SU-DHL-6 (cell line): ENCODE results near the gene IFTAP.

Experiments
- EZH2phosphoT487 ChIP-seq: fragments of 200-600 bp; sonication (generic), shearing (Covaris generic); conservative IDR thresholded peaks from 2 replicates; pipeline ENCODE4 v1.6.1; 2018; ENCODE audit warnings: mild to moderate bottlenecking, antibody characterized with exemption, low read length, moderate library complexity, mixed read lengths
- TF ChIP-seq, protein P1 (sequence below): fragments of 200-600 bp; sonication (generic); IDR thresholded peaks from one replicate; pipeline ENCODE4 v1.5.1; 2017; ENCODE audit warnings: antibody characterized with exemption, mild to moderate bottlenecking, low read length, moderate library complexity; ENCODE audit not compliant: insufficient read depth, poor library complexity, severe bottlenecking

DNA sequence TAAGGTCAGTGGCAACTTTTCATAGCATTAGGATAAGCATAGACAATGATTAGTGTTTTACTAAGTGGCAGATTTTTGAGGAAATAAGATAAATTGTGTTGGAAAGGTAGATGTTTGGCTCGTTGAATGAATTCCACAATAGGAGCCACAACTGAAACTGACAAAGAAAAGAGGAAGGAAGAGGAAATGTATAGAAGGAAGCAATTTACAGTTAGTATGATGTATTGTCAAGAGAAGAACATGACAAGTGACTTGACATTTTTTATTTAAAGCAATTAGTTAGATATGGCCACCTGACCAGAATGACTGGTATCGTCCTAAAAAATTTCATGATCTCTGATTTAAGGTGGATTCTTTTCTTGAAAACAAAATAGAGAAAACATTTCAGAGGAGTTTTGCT lies 6.9 kb downstream of the IFTAP start:
- TF ChIP-seq, protein P1, sequence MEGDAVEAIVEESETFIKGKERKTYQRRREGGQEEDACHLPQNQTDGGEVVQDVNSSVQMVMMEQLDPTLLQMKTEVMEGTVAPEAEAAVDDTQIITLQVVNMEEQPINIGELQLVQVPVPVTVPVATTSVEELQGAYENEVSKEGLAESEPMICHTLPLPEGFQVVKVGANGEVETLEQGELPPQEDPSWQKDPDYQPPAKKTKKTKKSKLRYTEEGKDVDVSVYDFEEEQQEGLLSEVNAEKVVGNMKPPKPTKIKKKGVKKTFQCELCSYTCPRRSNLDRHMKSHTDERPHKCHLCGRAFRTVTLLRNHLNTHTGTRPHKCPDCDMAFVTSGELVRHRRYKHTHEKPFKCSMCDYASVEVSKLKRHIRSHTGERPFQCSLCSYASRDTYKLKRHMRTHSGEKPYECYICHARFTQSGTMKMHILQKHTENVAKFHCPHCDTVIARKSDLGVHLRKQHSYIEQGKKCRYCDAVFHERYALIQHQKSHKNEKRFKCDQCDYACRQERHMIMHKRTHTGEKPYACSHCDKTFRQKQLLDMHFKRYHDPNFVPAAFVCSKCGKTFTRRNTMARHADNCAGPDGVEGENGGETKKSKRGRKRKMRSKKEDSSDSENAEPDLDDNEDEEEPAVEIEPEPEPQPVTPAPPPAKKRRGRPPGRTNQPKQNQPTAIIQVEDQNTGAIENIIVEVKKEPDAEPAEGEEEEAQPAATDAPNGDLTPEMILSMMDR, result no peak
- no peak for TF ChIP-seq EZH2phosphoT487
